Measurements from ENCODE around the gene LOXHD1. TPM values are rescaled to one million over a fixed set of nuclear protein-coding genes. Genes with fewer than 3 reads are reported as not detected.

The LOXHD1 gene
- total RNA-seq, 1 experiment from 2014 or later = 0.35 TPM

DNA sequence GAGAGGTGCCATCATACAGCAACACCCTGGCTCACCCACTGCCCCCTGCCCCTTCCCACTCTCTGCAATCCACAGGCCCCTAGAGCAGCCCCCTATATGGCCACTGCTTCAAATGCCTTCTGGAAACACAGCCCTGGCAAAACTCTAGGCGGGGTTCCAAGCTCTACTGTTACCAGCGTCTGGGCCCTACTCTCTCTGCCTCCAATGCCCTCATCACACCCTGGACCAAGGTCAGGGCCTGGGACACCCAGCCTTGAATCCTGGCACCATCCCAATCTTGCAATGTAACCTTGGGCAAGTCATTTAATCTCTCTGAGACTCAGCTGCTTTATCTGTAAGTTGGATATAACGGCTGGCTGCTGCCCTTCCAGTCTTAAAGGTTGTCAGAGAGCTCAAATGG lies 39.2 kb upstream of the LOXHD1 start:
- ATAC-seq (no peak), DNase-seq (ENCODE audit: low spot score) (no peak)
- Mint-ChIP-seq H3K36me3 (peaks cover 6% of the 10 kb centered on the region), H3K4me1 (peaks cover 22% of the 10 kb centered on the region), H3K9me3 (peaks cover 15% of the 10 kb centered on the region), H3K27me3 (ENCODE audit: low read depth) (peaks cover 2% of the 10 kb centered on the region; the same call in 1 of the 2 replicates), H3K4me3 (no peak overlapping the region), H3K27ac (no peak overlapping the region)
- ChIA-PET CTCF (interaction anchor here (0.8 to 0.9 kb wide), 3 partner anchors 11 to 38 kb away, joined by 3 read pairs; no protein-coding TSS in a partner anchor), POLR2A (no interaction called here)
- TF ChIP-seq, protein P1, sequence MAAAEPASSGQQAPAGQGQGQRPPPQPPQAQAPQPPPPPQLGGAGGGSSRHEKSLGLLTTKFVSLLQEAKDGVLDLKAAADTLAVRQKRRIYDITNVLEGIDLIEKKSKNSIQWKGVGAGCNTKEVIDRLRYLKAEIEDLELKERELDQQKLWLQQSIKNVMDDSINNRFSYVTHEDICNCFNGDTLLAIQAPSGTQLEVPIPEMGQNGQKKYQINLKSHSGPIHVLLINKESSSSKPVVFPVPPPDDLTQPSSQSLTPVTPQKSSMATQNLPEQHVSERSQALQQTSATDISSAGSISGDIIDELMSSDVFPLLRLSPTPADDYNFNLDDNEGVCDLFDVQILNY (CRISPR knock-in tag; IDR thresholded peaks at IDR 0.05) = no peak
- TF ChIP-seq, protein P2, sequence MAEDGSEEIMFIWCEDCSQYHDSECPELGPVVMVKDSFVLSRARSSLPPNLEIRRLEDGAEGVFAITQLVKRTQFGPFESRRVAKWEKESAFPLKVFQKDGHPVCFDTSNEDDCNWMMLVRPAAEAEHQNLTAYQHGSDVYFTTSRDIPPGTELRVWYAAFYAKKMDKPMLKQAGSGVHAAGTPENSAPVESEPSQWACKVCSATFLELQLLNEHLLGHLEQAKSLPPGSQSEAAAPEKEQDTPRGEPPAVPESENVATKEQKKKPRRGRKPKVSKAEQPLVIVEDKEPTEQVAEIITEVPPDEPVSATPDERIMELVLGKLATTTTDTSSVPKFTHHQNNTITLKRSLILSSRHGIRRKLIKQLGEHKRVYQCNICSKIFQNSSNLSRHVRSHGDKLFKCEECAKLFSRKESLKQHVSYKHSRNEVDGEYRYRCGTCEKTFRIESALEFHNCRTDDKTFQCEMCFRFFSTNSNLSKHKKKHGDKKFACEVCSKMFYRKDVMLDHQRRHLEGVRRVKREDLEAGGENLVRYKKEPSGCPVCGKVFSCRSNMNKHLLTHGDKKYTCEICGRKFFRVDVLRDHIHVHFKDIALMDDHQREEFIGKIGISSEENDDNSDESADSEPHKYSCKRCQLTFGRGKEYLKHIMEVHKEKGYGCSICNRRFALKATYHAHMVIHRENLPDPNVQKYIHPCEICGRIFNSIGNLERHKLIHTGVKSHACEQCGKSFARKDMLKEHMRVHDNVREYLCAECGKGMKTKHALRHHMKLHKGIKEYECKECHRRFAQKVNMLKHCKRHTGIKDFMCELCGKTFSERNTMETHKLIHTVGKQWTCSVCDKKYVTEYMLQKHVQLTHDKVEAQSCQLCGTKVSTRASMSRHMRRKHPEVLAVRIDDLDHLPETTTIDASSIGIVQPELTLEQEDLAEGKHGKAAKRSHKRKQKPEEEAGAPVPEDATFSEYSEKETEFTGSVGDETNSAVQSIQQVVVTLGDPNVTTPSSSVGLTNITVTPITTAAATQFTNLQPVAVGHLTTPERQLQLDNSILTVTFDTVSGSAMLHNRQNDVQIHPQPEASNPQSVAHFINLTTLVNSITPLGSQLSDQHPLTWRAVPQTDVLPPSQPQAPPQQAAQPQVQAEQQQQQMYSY (CRISPR knock-in tag; IDR thresholded peaks at IDR 0.05) = no peak
- TF ChIP-seq RELA (CRISPR knock-in tag; IDR thresholded peaks at IDR 0.05; ENCODE audit: borderline replicate concordance) (no peak), FOXJ3 (CRISPR knock-in tag; IDR thresholded peaks at IDR 0.05; ENCODE audit: borderline replicate concordance) (no peak), NR1H2 (CRISPR knock-in tag; IDR thresholded peaks at IDR 0.05) (no peak)
- TF ChIP-seq, protein P3, sequence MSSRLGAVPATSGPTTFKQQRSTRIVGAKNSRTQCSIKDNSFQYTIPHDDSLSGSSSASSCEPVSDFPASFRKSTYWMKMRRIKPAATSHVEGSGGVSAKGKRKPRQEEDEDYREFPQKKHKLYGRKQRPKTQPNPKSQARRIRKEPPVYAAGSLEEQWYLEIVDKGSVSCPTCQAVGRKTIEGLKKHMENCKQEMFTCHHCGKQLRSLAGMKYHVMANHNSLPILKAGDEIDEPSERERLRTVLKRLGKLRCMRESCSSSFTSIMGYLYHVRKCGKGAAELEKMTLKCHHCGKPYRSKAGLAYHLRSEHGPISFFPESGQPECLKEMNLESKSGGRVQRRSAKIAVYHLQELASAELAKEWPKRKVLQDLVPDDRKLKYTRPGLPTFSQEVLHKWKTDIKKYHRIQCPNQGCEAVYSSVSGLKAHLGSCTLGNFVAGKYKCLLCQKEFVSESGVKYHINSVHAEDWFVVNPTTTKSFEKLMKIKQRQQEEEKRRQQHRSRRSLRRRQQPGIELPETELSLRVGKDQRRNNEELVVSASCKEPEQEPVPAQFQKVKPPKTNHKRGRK (CRISPR knock-in tag; IDR thresholded peaks at IDR 0.05; ENCODE audit: borderline replicate concordance) = no peak

DNA sequence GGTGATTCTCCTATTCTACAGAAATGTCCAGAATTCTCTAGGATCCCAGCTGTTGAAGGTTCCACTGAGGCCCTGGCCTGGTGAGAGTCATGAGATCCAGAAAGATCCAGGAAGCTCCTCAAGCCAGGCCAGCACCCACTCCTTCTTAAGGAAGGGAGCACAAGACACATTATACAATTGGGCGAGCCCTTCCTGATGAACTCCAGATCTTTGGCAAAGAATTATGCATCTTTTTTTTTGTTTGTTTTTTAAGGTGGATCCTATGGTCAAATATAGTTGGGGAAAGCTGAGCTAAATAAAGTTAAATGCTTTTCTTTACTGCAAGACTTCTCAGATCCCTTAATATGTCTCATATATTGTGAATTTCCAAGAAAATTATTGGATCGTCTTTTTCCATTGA lies 37.0 kb upstream of the LOXHD1 start:
- peaks cover 2% of the 10 kb centered on the region; the same call in 1 of the 2 replicates for H3K27me3 Mint-ChIP-seq (ENCODE audit: low read depth)
- CTCF ChIA-PET = no interaction called here
- H3K4me1 Mint-ChIP-seq = peaks cover 22% of the 10 kb centered on the region
- TF ChIP-seq, protein P4, sequence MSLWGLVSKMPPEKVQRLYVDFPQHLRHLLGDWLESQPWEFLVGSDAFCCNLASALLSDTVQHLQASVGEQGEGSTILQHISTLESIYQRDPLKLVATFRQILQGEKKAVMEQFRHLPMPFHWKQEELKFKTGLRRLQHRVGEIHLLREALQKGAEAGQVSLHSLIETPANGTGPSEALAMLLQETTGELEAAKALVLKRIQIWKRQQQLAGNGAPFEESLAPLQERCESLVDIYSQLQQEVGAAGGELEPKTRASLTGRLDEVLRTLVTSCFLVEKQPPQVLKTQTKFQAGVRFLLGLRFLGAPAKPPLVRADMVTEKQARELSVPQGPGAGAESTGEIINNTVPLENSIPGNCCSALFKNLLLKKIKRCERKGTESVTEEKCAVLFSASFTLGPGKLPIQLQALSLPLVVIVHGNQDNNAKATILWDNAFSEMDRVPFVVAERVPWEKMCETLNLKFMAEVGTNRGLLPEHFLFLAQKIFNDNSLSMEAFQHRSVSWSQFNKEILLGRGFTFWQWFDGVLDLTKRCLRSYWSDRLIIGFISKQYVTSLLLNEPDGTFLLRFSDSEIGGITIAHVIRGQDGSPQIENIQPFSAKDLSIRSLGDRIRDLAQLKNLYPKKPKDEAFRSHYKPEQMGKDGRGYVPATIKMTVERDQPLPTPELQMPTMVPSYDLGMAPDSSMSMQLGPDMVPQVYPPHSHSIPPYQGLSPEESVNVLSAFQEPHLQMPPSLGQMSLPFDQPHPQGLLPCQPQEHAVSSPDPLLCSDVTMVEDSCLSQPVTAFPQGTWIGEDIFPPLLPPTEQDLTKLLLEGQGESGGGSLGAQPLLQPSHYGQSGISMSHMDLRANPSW (CRISPR knock-in tag; conservative IDR thresholded peaks at IDR 0.05; ENCODE audit: low read depth) = no peak
- TF ChIP-seq TEAD4 (CRISPR knock-in tag; IDR thresholded peaks at IDR 0.05) (no peak), ELF4 (CRISPR knock-in tag; IDR thresholded peaks at IDR 0.05; ENCODE audit: low read depth) (no peak), TCF7 (CRISPR knock-in tag; IDR thresholded peaks at IDR 0.05; ENCODE audit: low read depth) (no peak), ATF1 (CRISPR knock-in tag; IDR thresholded peaks at IDR 0.05) (no peak), SMAD4 (CRISPR knock-in tag; IDR thresholded peaks at IDR 0.05) (no peak), ZBTB21 (CRISPR knock-in tag; IDR thresholded peaks at IDR 0.05; ENCODE audit: borderline replicate concordance) (no peak)
- TF ChIP-seq, protein P5, sequence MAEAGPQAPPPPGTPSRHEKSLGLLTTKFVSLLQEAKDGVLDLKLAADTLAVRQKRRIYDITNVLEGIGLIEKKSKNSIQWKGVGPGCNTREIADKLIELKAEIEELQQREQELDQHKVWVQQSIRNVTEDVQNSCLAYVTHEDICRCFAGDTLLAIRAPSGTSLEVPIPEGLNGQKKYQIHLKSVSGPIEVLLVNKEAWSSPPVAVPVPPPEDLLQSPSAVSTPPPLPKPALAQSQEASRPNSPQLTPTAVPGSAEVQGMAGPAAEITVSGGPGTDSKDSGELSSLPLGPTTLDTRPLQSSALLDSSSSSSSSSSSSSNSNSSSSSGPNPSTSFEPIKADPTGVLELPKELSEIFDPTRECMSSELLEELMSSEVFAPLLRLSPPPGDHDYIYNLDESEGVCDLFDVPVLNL (CRISPR knock-in tag; IDR thresholded peaks at IDR 0.05; ENCODE audit: borderline replicate concordance, low read depth) = no peak
- TF ChIP-seq, protein P6, sequence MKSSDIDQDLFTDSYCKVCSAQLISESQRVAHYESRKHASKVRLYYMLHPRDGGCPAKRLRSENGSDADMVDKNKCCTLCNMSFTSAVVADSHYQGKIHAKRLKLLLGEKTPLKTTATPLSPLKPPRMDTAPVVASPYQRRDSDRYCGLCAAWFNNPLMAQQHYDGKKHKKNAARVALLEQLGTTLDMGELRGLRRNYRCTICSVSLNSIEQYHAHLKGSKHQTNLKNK (CRISPR knock-in tag; IDR thresholded peaks at IDR 0.05) = no peak
- TF ChIP-seq, protein P7, sequence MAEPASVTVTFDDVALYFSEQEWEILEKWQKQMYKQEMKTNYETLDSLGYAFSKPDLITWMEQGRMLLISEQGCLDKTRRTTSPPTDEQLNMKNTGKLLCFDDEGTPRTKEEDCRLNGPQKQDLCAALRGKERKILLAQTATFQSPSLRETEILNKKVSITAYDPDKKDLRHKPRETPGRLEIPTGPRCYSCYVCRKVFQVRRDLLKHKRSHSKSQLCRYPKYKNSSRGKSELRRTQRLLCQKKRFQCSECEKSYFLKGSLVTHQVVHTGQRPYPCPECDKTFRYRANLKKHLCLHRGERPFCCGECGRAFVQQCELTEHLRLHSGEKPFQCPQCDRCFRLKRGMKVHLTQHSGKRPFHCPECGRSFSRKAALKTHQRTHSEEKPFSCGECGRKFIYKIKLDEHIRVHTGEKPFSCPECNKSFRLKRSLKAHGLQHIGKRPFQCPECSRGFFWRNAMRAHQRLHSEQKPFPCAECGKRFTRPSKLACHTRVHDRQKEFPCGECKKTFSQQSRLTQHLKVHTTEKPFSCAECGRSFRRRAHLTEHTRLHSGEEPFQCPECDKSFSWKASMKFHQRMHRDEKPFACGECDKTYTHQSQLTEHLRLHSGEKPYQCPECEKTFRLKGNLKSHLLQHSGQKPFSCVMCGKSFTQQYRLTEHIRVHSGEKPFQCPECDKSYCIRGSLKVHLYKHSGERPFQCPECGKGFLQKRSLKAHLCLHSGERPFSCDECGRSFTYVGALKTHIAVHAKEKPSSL (CRISPR knock-in tag; conservative IDR thresholded peaks at IDR 0.05) = no peak
- TF ChIP-seq, protein P8, sequence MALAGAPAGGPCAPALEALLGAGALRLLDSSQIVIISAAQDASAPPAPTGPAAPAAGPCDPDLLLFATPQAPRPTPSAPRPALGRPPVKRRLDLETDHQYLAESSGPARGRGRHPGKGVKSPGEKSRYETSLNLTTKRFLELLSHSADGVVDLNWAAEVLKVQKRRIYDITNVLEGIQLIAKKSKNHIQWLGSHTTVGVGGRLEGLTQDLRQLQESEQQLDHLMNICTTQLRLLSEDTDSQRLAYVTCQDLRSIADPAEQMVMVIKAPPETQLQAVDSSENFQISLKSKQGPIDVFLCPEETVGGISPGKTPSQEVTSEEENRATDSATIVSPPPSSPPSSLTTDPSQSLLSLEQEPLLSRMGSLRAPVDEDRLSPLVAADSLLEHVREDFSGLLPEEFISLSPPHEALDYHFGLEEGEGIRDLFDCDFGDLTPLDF (CRISPR knock-in tag; IDR thresholded peaks at IDR 0.05) = no peak
- TF ChIP-seq, protein P9, sequence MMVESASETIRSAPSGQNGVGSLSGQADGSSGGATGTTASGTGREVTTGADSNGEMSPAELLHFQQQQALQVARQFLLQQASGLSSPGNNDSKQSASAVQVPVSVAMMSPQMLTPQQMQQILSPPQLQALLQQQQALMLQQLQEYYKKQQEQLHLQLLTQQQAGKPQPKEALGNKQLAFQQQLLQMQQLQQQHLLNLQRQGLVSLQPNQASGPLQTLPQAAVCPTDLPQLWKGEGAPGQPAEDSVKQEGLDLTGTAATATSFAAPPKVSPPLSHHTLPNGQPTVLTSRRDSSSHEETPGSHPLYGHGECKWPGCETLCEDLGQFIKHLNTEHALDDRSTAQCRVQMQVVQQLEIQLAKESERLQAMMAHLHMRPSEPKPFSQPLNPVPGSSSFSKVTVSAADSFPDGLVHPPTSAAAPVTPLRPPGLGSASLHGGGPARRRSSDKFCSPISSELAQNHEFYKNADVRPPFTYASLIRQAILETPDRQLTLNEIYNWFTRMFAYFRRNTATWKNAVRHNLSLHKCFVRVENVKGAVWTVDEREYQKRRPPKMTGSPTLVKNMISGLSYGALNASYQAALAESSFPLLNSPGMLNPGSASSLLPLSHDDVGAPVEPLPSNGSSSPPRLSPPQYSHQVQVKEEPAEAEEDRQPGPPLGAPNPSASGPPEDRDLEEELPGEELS (CRISPR knock-in tag; IDR thresholded peaks at IDR 0.05) = no peak

More for the DNA sequence above, 37.0 kb upstream of the LOXHD1 start:
- POLR2A ChIA-PET = no interaction called here
- H3K36me3 Mint-ChIP-seq = peaks cover 6% of the 10 kb centered on the region
- DNase-seq (ENCODE audit: low spot score) (no peak), ATAC-seq (no peak)
- no peak overlapping the region for H3K4me3 Mint-ChIP-seq
- no peak overlapping the region for H3K27ac Mint-ChIP-seq
- H3K9me3 Mint-ChIP-seq = peaks cover 15% of the 10 kb centered on the region
